Measurements from ENCODE around the gene CCNY.

- no peak for TF ChIP-seq CTCF (IDR thresholded peaks at IDR 0.05)
- no peak for TF ChIP-seq TCF7L2 (IDR thresholded peaks at IDR 0.05; ENCODE audit: low read depth, low read length)
- TF ChIP-seq POLR2AphosphoS5 (IDR thresholded peaks at IDR 0.05; ENCODE audit: low read depth, low read length), result no peak
- no peak for TF ChIP-seq SIN3A (IDR thresholded peaks at IDR 0.05; ENCODE audit: borderline replicate concordance, insufficient read depth, low read depth, low read length)
- no peak for TF ChIP-seq REST (IDR thresholded peaks at IDR 0.05; ENCODE audit: insufficient read depth in 1 of 2, low read depth in 2 of 2, low read length in 1 of 2)
Measured at GRCh38 chr10:35467186-35467585, 130.9 kb downstream of the CCNY start.

Data from Panc1 (cell line).